ENCODE measurements around the gene CACNA1D.

Gene CACNA1D

GRCh38 chr3:53673722-53674350, 179.4 kb downstream of the CACNA1D start:
- TF ChIP-seq, protein P1, sequence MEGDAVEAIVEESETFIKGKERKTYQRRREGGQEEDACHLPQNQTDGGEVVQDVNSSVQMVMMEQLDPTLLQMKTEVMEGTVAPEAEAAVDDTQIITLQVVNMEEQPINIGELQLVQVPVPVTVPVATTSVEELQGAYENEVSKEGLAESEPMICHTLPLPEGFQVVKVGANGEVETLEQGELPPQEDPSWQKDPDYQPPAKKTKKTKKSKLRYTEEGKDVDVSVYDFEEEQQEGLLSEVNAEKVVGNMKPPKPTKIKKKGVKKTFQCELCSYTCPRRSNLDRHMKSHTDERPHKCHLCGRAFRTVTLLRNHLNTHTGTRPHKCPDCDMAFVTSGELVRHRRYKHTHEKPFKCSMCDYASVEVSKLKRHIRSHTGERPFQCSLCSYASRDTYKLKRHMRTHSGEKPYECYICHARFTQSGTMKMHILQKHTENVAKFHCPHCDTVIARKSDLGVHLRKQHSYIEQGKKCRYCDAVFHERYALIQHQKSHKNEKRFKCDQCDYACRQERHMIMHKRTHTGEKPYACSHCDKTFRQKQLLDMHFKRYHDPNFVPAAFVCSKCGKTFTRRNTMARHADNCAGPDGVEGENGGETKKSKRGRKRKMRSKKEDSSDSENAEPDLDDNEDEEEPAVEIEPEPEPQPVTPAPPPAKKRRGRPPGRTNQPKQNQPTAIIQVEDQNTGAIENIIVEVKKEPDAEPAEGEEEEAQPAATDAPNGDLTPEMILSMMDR (IDR thresholded peaks at IDR 0.05), result no peak
- no peak for TF ChIP-seq ZFX (IDR thresholded peaks at IDR 0.05; ENCODE audit: borderline replicate concordance)
- H3K27ac ChIP-seq, result no peak overlapping the region

GRCh38 chr3:53674582-53674981, 180.2 kb downstream of the CACNA1D start:
- TF ChIP-seq, protein P1 (IDR thresholded peaks at IDR 0.05), result no peak
- no peak for TF ChIP-seq ZFX (IDR thresholded peaks at IDR 0.05; ENCODE audit: borderline replicate concordance)
- no peak overlapping the region for H3K27ac ChIP-seq

GRCh38 chr3:53675022-53675697, 180.7 kb downstream of the CACNA1D start:
- TF ChIP-seq, protein P1 (IDR thresholded peaks at IDR 0.05), result no peak
- no peak for TF ChIP-seq ZFX (IDR thresholded peaks at IDR 0.05; ENCODE audit: borderline replicate concordance)
- H3K27ac ChIP-seq, result no peak overlapping the region

GRCh38 chr3:53675942-53676341, 181.5 kb downstream of the CACNA1D start:
- TF ChIP-seq ZFX (IDR thresholded peaks at IDR 0.05; ENCODE audit: borderline replicate concordance), result no peak
- TF ChIP-seq, protein P1 (IDR thresholded peaks at IDR 0.05), result no peak
- H3K27ac ChIP-seq, result no peak overlapping the region

DNA sequence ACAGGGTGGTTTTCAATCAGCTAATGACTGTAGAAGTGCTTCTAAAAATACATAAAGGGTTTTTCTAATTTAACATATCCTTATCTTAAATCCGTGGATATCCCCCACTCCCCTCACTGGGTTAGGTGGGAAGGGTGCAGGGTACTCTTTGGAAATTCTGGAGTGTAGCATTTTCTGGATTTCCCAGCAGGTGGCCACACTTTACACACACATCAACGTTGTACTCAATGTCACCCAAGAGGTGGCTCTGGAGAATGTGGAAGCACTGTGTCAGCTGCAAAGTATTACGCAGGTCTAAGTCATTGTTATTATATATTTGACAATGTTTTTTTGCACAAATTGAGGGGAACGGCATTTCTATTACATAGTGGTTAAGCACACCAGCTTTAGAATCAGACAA, 183.0 kb downstream of the CACNA1D start:
- H3K27ac ChIP-seq, result no peak overlapping the region
- TF ChIP-seq ZFX (IDR thresholded peaks at IDR 0.05; ENCODE audit: borderline replicate concordance), result no peak
- TF ChIP-seq, protein P1 (IDR thresholded peaks at IDR 0.05), result peak; percentile 36

DNA sequence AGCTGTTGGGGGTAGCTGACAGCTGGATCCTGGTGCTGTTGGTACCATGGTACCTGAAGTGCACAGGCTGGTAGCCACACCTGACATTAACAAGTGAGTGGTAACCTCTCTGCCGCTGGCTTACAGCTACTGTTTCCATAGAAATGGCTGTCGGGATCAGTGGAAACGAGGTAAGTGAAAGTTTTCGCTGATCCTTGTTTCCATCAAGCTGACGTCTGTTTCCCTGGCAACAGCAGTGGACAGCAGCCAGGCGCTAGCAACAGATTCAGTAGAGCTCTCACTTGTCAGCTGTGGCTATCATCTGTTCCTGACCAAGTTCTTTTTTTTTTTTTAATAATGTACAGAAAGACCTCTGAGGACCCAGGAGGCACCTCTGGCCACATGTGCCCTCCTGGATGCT, 185.6 kb downstream of the CACNA1D start:
- H3K27ac ChIP-seq, result no peak overlapping the region
- TF ChIP-seq, protein P1 (IDR thresholded peaks at IDR 0.05), result no peak
- TF ChIP-seq ZFX (IDR thresholded peaks at IDR 0.05; ENCODE audit: borderline replicate concordance), result no peak

GRCh38 chr3:53682807-53683206, 188.4 kb downstream of the CACNA1D start:
- no peak for TF ChIP-seq ZFX (IDR thresholded peaks at IDR 0.05; ENCODE audit: borderline replicate concordance)
- TF ChIP-seq, protein P1 (IDR thresholded peaks at IDR 0.05), result no peak

More at GRCh38 chr3:53682807-53683206, 188.4 kb downstream of the CACNA1D start:
- no peak overlapping the region for H3K27ac ChIP-seq
